Pulmonary artery endothelial cell (primary cell): ENCODE measurements around the gene LRRC52. TPM values are rescaled to one million over a fixed set of nuclear protein-coding genes. Genes with fewer than 3 reads are reported as not detected.

Experiments used
- DNase-seq: peaks from one replicate; pipeline ENCODE4 v3.0.0-alpha.2; 2011; ENCODE audit warnings: low read depth, low spot score
- total RNA-seq: library from RNA; depleted of rRNA; stranded (reverse); fragments of >200 nt; gene quantifications from 2 replicates; pipeline ENCODE4 v1.2.3, GENCODE V29; 2014

LRRC52 gene
- total RNA-seq, 1 donor from 2014 or later, result not detected

DNA sequence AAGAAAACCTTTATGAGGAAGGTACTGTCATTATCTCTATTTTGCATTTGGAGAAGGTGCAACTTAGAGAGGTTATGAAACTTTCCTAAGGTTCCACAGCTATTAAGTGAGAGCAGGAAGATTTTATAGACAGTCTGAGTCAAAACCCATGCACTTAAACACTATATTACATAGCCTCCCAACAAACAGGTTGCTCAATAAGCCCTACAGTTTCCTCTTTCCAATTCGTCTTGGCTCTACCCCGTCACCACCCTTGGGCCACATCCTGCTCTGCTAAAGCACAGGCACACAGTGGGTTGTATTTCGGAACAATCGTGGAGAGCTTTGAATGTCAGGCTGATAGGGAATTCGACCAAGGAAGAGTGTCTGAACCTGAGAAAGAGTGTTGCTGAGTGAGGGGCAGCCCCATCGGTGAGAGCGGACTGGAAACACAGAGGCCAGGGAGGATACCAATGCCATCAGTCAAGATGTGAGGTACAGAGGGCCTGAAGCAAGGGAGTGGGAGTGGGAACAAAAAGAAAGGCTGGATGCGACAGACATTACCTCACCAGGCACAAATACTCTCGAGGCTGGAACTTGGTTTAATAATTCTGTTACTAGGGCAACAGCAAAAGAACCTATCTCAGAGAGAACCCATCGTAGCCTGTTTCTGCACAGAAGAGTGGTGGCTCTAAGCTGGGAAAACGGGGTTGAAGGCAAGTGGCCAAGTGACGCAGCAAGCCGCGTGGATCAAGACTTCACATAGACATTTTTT is 6.3 kb upstream of the LRRC52 start:
- no peak for DNase-seq

DNA sequence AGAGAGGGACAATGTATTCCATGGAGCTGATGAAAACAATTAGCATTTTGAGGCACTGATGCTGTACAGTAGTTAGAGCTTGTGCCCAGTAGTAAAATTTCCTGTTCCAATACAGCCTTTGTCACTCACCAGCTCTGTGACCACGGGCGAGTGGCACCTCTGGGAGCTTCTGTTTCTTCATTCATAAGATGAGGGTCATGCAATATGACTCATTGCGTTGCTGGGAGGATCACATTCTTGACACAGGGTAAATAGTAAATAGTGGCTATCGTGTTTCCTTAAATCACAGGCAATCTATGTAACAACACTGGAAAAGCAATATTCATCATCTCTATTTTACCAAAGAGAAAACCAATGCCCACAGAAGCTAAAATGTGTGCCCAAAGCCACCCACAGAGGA is 4.5 kb upstream of the LRRC52 start:
- no peak for DNase-seq

DNA sequence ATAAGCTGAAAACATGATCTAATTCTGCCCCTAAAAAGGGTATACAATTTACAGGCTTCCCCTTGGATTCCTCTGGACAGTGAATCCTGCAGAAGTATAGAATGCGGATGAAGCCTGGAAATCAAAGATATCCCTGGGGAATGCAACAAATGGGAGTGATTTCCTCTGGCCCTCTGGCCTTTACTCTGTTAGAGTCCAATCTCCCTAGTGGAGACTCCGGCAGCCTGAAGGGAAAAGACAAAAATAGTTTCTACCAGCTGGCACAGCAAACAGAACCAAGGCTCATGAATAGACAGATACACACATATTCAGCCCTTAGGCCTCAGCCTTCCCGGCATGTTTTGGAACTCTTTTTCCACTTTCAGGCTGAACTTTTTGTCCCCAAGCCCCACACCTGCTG is 3.9 kb upstream of the LRRC52 start:
- DNase-seq, result no peak

DNA sequence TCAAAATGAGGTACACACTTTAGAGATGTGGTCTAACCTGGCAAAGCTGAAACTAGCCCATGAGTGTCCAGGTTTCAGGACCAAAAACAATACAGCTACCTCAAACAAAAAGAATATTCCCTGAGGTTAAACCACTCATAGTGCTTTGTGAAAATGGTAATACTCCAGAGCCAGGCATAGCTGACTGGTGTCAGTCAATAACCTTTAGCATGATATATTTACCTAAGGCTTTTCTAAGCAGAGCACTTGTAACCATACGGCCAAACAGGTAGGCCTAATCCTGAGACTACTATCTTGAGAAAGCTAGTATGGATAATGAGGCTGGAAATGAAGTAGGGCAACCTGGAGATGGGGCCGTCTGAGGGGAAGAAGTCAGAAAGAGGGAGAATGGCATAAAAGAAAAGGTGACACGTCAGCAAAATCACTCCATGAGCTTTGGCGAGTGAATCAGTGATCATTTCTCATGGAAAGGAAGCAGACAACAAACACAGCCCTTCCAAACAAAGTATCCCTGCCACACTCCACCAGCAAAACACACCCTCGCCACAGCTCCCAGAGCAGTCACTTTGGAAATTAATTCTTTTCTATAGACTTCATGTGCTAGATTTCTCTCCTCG is 1.7 kb upstream of the LRRC52 start:
- no peak for DNase-seq

DNA sequence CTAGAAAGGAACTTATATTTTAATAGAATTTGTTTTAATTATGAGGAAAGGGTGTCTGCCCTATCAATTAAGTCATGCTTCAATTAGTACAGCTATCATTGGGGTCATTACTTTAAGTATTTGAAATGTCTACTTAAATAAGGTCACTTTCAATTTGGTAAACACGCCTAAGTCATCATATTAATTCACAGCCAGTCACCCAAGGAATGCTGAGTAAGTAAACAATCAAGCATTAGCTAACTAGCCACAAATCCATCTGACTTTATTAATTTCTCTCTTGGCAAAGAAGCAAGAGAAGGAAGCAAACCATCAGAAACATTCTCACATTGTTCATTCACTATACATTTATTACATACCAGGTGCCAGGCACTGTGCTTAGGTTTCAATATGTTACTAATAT is 1.2 kb upstream of the LRRC52 start:
- DNase-seq, result no peak

DNA sequence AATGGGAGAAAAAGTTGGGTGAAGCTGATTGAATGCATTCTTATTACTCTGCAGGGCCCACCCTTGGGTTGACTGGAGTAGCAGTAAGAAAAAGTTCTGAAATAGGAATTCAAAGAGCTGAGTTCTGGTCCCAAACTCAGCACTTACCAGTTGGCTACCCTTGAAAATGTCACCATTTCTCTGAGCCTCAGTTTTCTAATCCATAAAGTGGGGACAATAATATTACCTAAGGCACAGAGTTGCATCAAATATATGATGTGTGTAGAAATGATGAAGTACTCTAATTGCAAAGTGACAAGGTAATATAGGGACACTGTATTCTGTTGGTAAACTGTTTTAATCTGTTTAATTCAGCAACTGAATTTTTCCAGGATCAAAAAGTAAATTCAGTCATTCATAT is 1.2 kb downstream of the LRRC52 start:
- DNase-seq, result no peak

DNA sequence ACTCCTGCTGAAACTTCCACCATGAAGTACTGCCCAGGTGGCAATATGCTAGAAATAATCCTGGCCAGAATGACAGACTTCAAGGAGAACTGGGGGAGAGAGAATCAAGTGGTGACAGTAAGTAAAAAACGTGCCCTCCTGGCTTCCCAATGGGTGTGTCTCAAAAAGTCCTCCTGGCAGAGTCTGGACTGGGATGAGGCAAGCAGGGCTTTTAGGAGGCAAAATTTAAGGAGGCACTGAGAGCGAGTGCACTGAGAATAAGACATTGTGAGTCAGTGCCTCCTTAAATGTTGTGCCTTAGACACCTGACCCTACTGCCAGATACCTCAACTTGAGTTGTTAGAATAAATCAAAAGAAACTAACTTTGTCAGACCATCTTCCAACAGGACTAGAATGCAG is 2.2 kb downstream of the LRRC52 start:
- no peak for DNase-seq

DNA sequence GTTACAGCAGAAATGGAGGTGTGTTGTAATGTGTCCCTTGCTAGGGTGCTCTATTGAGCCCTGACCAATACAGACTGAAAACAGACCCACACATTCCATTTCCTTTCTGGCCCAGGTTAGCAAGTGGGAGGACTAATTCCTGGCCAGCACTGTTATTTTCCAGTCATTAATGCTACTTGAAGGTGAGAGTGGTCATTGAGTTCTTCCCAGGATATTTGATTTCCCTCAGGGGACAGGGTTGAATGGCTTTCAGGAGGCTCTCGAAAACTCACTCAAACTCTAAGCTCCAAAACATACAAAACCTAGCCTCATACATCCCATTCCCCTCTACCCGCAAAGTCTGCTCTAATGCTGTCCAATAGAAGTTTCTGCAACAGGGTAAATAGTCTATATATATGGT is 6.2 kb downstream of the LRRC52 start:
- DNase-seq, result no peak

DNA sequence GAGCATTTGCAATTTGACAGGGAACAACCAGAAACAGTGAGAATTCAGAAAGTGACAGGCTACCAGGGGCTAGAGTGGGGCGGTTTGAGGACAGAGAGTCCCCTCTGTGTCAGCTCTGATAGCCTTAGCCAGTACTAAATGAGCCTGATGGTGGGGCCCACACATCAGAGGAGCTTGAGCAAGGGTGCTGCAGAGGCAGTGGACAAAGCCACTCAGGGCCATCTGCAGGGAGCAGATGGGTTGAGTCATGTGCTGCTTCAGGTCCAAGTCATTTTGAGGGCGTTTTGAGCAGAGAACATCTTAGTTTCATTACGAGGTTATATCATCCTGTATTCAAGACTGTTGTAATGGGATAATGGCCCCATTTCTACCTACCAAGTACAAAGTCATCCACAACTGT is 7.7 kb downstream of the LRRC52 start:
- no peak for DNase-seq

DNA sequence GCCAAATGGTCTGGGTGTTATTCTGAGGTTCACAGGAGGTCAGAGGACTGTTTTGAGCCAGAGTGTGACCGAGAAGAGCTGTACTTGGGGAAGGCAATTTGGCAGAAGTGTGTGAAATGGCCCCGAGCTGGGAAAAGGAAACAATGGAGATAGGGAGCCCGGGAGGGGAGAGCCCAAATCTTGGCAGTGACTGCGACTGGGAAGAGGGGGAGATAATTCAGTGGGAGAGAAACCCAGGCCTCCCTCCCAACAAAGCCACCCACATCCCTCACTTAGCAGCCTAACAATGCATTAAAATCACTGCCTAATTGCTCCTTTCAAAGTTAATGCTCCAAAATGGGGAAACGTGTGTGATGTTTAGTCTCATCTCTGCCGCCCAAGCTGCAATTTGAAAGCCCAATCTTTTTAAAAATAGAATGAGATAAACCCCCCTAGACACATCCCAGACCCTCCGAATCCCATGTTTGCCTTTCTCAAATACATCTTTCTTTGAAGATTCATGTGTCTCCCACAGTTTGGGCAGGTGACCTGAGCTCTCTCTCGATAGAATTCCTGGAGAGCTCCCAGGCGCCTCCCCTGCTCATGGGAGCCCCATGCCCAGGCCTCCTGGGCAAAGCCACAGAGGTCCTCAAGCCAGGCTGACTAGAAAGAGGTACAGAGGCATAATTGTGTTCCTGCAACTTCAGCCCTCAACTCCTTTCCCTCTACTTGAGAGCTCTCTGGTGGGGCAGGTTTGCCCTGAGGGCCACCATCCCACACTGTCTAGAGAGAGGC is 17.3 kb downstream of the LRRC52 start:
- no peak for DNase-seq

DNA sequence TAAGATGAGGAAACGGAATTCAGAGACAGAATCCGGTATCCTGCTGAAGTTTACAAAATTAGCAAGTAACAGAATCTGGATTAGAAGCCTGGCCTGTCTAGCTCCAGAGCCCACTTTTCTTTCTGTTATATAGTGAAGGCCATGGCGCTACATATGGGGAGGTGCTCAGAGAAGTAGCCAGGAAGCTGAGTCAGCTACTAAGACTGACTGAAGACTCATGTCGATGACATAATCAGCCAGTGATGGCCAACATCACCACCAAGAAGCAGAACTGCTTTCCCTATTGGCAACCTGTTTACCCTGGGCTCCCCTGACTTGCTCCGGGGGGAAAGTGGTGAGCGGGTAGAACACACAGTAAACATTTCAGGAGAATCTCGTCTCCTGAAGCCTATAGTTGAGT is 18.8 kb downstream of the LRRC52 start:
- no peak for DNase-seq

DNA sequence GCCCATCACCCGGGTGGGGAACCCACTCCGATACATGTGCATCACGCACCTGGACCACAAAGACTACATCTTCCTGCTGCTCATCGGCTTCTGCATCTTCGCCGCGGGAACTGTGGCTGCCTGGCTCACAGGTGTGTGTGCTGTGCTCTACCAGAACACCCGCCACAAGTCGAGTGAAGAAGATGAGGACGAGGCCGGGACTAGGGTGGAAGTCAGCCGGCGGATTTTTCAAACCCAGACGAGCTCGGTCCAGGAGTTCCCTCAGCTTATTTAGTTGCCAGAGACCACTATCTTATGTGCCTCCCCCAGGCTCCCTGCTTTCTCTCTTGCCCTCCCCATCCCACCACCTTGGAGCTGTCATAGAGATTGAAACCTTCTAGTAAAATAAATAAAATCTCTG is 19.8 kb downstream of the LRRC52 start:
- DNase-seq, result no peak

DNA sequence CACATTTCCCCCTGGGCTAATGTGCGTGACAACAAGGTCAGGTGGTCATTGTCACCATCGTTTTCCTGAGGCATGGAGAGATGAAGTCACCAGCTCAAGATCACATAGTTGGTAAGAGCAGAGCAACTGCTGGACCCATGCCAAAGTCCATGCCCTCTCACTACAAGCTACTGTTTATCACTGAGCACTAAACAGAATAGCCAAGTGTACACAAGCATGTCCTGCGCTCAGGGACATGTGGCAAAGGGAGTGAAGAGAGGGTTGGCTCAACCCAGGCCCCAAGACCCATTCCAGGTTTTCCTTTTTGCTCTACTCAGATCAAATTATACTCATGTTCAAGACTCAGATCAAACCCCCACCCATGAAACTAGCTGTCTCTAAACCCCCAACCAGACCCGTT is 20.8 kb downstream of the LRRC52 start:
- no peak for DNase-seq

DNA sequence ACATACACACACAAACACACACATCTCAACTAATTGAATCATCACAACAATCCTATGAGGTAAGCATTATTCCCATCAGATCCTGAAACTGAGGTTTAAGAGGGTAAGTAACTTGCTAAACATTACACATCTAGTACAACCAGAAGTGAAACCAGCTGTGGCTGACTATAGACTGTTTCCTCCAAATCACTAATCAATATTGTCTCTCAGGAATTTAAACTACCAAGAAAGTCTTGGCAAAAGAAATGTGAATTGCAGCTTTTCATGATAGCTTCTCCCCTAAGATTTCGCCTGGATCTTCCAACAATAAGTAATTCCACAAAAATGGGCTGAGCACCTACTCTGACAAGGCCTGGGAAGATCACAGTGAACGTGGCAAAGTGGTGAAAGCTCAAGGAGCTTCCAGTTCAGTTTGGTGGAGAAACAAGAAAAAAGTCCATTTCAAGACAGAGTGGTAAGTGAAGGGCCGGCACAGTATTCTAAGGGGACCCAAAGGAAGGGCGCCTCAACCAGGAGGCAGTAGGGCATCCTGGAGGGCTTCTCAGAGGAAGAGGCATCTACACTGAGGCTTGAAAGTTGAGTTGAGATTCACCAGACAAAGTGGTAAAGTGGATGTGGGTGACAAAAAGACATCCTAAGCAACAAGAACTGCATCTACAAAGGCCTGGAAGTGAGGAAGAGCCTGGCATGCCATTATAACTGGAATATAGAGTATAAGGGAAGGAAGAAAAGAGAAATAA is 22.1 kb downstream of the LRRC52 start:
- DNase-seq, result no peak

DNA sequence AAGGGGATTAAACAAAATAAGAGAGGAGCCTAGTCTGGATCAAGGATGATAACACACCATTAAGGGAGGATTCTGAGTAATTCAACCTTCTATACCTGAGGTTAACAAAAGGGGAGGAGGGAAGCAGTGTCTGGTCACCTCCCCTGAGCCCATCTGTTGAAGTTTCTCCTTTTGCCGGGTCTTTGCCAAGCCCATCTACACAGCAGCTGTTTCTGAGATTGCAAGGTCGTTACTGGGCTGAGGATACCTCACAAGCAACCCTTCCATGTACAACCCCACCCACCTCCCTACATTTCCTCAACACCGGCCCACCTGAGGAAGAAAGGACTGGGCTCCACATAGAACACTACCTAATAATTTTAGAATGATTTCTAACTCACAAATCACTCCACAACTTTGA is 26.3 kb downstream of the LRRC52 start:
- no peak for DNase-seq

DNA sequence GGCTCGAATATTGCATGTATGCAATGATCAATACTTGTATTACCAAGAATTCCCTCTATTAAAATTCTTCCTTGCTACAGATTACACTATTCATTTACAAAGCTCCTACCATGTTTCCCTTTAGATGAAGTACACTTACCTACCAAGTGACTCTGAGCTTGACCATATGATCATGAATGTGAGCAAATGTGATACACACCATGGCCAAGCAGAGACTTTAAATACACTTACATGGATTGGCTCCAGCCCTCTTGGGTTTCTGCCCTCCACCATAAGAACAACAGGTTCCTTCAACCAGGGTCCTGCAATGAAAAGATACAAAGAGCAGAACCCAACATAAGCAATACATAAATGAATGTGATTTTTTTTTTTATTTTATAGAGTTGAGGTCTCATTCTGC is 30.0 kb downstream of the LRRC52 start:
- no peak for DNase-seq

DNA sequence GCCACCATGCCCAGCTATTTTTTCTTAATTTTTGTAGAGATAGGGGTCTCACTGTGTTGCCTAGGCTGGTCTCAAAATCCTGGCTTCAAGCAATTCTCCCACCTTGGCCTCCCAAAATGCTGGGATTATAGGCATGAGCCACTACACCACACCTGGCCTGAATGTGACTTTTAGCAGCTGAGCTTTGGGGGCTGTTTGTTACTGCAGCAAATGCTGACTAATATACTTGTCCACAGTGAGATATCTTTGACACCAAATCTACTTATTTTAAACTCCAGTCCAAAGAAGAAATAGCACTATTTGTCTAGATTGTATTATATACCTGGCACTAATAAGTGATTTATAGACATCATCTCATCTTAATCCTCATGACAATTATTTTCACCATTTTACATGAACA is 30.5 kb downstream of the LRRC52 start:
- DNase-seq, result no peak

DNA sequence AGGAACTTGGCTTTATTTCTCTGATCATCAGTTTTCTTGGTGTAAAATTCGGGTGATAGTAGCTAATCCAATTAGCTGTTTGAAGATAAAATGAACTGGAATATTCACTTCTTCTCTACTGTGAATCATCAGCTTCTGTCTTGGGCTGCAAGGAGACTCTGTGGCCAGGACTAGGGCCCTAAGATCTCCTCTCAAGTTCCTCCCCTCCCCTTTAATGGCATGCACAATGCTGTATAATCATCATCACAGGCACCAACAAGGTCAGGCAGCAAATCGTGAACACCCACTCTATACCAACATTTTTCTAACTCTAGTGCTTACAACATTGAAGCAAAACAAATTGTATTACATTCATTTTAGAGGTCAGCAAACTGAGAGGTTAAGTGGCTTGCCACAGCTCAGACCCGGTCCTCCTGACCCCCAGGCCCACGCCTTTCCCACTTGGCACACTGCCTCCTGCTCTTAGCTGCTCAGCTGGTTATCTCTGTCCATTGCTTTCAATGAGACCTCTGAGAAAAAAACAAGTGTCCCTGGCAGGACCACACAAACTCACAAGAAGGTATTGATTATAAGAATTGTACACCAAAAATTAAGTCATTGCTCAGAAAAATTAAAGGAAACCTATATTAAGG is 31.8 kb downstream of the LRRC52 start:
- DNase-seq, result no peak

DNA sequence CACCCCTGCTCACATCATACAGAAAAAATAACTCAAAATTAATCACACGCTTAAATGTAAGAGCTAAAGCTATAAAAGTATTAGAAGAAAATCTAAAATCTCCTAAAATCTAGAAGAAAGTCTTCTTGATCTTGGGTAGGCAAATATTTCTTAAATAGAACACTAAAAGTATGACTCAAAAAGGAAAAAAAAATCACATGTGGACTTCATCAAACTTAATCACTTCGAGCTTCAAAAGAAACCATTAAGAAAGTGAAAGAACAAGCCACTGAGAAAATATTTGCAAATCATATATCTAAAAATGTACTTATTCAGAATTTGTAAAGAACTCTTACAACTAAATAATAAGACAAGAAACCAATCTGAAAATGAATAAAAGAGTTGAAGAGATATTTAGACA is 32.7 kb downstream of the LRRC52 start:
- no peak for DNase-seq

DNA sequence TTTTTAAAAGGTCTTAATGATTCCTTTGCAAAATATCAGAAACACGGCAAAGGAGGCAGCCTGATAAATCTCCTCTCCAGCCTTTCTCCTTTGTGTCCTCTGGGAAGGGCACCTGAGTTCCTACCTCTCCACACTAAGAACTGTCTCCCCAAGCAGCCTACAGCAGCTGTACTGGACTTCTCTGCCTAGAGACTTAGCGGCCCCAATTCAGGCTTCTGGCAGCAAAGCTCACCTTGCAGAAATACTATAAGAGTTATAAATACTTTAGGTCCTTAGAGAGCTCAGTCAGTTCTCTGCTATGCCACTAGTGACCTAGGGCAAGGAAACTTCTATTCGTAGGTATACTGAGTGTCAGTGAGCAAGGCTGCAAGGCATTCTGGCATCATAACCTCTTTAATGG is 33.9 kb downstream of the LRRC52 start:
- DNase-seq, result no peak
